HCEC 1CT (cell line): ENCODE data around the gene CPNE7.

Experiments
- DNase-seq: peaks from one replicate; pipeline ENCODE4 v3.0.0-alpha.2; 2017

CPNE7 gene

DNA sequence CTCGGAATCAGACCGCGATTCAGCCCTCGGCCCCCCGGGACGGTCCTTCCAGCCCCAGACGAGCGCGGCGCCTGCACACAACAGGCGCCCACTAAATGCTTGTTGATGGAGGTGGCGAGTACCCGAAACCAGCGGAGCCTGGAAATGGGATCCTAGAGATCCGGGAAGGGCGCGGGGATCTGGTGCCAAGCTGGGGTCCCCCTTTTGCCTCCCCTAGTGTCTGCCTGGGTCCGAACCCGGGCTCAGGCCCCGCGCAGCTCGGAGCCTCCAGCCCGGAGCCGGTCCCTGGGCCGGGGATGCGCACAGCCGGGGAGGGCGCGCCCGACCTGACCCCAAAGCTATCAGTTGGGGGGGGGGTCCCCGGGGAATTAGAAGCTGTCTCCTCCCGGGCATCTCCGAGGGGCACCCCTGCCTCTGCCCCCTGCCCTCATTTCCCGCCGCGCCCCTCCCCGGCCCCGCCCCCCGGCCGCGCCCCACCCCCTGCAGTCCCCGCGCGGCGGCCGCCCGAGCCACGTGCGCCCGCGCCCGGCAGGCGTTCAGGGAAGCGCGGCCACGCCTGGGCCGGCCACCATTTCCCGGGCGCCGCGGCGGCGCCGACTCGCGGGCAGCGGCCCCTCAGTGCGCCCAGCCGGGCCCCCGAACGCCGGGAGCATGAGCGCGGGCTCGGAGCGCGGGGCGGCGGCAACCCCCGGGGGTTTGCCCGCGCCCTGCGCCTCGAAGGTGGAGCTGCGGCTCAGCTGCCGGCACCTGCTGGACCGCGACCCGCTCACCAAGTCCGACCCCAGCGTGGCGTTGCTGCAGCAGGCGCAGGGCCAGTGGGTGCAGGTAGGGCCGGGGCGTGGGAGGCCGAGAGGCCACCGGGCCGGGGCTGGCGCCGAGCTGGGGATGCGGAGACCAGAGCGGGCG is at the start of gene CPNE7:
Gene CPNE7, plus strand, starts transcription at position 512 of the 906 bp plus-strand sequence. Its CDS starts 140 bp downstream, at position 652.
- peak; percentile 41 for DNase-seq

DNA sequence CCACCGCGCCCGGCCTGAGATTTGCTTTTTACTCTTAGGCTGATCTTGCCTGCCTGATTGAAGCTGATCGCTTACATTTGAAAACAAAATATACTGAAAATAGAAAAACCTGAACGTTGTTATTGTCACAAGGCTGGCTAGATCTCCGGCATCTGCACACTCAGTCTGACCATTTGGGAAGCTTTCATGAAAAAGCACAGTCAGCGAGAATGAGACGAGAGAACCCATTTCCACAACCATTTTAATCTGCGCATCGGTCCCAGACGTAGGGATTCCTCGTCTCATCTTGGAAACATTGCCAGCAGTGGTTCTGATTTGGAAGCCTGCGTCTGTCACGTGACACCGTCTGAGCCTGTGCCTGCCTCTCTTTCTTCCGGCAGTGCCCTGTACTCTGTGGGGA is 46.5 kb upstream of the CPNE7 start:
- DNase-seq, result no peak

DNA sequence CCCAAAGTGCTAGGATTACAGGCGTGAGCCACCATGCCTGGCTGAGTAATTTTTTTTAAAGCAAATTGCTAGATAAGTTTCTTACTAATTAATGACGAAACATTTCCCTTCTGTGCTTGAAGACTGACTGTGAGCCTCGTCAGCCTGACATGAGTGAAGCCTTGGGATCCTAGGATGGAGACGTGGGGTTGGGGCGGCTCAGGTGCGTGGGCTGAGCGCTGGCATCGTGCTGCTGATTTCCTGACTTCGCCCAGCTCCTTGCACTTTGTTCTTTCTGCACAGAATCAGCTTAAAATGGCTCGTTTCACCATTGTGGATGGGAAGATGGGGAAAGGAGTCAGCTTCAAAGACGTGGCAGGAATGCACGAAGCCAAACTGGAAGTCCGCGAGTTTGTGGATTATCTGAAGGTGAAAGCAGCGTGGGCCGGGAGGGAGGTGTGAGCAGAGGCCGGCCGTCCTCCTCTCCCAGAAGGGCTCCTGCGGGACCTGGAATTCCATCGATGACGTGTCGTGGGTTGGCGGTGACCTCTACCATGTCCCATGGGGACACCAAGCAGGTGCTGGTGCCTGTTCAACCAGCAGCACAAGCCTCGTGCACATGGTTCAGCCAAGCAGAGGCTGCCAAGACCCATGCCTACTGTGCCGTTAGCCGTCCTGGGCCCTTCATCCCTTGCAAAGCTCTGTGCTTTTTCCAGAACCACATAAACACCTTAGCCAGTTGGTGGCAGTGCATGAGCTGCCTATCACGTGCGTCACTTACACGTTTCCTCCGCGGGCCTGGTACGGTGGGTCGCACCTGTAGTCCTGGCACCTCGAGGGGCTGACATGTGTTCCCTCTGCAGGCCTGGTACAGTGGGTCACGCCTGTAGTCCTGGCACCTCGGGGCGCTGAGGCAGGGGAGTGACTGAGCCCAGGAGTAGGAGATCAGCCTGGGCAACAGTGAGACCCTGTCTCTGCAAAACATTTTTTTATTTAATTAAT is 44.9 kb upstream of the CPNE7 start:
- no peak for DNase-seq

DNA sequence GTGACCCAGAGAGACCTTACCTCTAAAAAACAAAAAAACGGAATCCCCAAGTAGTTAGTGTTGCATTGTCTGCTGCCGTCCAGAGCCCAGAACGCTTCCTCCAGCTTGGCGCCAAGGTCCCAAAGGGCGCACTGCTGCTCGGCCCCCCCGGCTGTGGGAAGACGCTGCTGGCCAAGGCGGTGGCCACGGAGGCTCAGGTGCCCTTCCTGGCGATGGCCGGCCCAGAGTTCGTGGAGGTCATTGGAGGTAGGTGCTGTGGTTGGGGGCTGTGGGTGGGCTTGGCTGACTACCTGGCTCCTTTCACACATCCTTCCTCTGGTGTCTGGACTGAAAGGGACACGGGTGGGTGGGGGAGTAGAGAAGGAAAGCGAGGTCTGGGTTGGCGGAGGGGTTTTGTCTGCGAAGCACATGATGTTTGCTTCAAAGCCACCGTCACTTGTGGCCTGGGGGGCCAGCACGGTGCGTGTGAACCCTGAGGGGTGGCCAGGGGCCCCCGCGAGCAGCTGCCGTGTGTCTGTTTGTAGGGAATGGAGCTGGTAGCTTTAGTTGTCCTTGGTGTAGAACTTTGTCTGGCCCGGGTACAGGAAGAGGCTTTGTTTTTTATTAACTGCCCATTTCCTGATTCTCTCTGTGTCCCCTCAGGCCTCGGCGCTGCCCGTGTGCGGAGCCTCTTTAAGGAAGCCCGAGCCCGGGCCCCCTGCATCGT is 43.6 kb upstream of the CPNE7 start:
- DNase-seq, result no peak

DNA sequence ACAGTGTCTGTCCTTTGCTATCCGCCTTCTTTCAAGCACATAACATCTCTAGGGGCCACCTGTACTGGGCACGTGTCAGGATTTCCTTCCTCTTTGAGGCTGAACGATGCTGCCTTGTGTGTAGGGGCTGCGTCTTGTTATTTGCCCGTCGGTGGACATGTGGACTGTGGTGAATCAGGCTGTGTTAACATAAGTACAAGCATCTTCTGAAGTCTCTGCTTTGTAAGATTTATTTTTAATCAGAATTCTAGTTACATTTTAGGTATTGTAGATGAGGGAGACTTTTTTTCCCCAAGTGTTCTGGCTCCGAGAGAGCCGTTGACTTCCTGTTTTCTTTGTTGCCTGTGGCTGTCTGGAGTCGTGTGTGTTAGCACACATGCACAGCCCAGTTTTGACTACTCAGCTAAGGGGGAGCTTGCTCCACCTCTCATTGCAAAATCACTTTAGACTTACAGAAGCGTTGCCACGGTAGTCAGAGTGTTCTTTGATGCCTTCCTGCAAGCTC is 41.3 kb upstream of the CPNE7 start:
- no peak for DNase-seq

DNA sequence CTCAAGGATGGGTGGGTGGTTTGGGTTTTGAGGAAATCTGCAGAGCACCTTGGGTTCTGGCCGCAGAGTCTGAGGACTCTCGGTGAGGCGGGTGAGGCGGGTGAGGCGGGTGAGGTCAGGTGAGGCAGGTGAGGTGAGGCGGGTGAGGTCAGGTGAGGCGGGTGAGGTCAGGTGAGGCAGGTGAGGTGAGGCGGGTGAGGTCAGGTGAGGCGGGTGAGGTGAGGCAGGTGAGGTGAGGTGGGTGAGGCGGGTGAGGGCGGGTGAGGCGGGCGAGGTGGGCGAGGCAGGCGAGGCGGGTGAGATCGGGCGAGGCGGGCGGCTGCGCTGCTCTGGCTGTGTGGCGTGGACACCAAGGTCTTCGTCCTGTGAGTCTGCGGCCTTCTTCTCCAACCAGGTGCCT is 39.2 kb upstream of the CPNE7 start:
- DNase-seq, result no peak

DNA sequence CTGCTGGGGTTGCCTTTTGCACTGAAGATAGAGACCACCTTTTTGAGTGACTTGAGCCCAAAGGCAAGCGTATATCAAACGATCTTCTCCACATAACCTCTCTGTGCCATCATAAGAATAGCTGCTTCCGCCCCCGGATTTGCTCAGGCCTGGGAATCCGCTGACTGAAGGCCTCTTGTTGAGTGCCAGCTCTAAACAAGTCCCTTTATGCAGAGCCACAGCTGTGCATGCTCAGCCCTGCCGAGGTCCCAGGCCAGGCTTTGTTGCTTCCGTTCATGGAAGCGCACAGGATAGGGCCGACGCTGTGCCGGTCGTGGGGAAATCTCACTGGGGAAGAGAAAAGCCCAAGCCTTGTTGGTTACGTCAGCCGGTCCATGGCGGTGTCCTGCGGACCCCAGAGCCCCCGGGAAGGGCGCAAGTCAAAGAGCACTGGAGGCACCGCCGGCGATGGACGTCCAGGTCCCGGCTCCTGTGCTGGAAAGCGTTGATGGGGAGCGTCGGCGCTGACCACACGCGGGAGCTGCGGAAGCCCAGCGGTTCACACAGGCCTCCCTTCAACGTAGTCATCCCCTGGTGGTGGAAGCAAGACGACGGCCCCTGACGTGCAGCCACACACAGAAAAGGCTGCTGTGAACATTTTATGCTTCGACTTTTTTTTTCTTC is 38.5 kb upstream of the CPNE7 start:
- no peak for DNase-seq

DNA sequence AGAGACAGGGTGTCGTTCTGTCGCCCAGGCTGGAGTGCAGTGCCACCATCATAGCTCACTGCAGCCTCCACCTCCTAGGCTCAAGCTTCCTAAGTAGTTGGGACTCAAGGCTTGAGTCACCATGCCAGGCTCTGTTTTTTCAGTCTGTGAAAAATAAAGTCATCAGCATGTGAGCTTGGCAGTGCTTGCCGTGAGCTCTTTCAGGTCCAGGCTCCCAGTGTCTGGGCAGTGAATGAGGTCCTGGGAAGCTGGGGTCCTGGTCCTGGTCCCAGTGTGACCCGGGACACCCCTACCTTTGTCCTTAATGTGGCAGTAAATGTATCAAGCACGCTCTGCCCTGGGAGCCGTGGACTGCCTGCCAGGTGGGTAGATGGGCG is 38.0 kb upstream of the CPNE7 start:
- DNase-seq, result no peak

DNA sequence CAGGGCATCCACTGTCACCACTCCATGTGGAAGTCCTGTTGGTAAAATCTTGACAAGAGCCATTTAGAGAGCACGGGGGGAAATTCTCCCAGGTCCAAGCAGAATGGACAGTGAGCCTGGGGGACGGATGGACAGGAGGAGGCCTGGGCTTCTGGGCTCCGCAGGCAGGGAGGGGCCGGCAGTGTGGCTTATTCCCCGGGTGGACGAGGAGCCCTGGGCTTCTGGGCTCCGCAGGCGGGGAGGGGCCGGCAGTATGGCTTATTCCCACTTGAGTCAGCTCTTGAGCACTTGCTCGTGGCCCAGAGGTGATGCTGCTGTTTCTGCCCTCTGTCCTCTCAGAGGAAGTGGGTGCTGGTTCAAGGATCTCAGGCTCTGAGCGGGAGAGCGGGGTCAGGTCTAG is 37.3 kb upstream of the CPNE7 start:
- no peak for DNase-seq

DNA sequence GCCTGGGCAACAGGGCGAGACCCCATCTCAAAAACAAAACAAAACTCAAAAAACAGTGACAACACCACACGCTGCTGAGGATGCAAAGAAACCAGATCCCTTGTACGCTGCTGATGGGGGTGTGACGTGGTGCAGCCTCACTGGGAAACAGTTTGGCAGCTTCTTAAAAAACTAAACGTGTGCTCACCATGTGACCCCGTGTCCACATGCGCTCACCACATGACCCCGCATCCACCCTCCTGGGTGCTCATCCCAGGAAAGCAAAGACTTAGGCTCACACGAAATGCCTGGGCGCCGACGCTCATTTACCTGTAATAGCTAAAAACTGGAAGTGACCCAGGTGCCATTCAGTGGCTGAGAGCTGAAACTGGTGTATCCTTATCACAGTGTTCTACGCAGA is 35.0 kb upstream of the CPNE7 start:
- DNase-seq, result no peak

DNA sequence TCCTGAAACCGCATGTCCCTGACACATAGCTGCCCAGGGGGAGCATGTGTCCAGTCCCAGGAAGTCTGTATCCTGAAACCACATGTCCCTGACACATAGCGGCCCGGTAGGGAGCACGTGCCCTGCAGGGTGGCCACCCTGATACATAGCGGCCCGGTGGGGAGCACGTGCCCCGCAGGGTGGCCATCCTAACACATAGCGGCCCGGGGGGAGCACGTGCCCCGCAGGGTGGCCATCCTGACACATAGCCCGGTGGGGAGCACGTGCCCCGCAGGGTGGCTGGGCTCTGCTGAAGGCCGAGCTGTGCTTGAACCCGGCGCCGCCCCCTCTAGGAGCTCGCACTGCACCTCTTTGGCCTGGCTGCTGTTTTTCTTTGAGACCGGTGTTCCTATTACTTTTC is 33.8 kb upstream of the CPNE7 start:
- no peak for DNase-seq

DNA sequence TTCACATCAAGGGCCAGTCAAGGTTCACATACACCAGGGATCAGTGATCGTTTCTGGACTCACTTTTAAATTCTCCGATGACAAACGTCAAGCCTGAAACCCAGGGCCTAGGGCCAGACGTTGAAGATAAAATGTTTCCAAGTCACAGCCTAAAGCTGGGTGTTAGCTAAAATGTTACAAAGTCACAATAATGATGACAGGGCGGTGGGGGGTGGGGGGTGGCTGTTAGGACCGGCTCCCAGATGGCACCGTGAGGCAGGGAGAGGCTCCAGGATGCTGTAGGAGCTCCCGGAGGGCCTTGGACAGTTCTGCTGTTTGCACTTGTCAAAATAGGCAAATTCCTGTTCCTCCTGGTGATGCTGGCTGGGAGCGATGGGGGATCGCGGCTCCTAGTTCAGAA is 31.4 kb upstream of the CPNE7 start:
- DNase-seq, result no peak

DNA sequence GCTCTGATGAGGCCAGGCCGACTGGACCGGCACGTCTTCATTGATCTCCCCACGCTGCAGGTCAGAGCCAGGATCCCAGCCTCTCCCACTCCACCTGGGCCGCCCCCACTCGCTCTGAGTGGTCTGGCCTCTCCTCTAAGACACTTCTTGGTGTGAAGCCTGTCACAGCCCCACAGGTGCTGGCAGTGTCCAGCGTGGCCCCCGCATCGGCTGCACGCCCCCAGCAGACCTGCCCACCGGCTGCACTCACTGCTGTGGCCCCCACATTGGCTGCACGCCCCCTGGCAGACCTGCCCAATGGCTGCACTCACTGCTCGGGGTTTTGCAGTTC is 30.9 kb upstream of the CPNE7 start:
- no peak for DNase-seq

DNA sequence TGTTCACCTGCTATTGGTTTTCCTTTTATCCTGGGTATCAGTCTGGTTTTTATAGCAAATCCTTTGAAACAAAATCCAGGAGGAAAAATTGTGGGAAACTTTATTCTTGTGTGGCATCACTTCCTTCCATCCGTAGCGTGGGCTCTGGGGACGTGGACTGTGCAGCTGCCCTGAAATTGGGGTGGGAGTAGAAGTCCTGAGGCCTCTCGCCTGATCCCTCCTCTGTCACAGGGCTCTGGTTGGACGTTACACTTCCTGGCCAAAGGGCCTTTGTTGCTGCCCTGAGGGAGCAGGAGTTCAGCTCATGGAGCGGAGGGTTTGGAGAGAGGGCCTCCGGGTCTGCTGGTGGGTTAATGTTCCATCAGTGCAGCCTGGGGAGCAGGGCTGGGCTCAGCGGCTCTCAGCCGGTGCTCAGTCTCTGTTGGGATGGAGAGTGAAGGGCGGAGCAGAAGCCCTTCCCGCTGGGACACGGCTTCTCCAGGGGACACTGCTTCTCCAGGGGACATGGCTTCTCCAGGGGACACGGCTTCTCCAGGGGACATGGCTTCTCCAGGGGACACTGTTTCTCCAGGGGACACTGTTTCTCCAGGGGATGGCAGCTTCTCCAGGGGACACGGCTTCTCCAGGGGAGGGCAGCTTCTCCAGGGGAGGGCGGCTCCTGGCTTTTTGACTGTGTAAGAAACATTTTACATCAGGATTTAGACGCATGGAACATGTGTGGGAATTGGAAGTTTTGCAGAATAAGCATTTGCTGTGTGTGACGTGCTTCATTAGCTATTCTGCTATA is 30.3 kb upstream of the CPNE7 start:
- no peak for DNase-seq

DNA sequence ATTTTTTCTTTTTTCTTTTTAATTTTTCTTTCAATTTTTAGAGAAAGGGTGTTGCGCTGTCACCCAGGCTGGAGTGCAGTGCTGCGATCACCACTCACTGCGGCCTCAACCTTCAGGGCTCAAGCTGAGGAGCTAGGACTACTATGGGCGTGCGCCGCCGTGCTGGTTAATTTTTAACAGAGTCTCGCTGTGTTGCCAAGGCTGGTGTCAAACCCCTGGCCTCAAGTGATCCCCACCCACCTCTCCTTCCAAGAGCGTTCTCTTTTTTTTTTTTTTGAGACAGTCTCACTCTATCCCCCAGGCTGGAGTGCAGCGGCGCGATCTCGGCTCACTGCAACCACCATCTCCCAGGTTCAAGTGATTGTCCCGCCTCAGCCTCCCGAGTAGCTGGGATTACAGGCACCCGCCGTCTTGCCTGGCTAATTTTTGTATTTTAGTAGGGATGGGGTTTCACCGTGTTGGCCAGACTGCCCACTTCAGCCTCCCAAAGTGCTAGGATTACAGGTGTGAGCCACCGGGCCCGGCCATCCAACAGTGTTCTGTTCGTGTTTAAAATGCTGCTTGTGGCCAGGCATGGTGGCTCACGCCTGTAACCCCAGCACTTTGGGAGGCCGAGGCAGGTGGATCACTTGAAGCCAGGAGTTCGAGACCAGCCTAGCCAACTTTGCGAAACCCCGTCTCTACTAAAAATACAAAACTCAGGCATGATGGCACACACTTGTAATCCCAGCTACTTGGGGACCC is 29.6 kb upstream of the CPNE7 start:
- no peak for DNase-seq

DNA sequence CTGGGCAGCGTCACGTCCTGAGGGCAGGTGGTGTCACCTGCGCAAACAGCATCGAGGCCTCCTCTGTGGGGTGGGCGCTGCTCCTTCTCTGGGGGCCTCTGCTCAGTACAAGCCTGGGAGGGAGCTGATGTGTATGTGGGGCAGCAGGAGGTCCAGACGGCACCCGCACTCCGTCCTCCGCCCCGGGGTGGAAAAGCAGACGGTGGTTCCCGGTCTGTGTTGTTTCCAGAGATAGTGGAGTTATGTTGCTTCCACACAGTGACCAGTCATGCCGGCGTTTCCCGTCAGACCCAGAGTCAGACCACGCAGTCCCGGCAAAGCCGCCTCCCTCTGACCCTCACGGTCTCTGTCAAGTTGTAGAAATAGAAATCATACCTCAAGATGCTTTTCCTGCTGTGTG is 28.8 kb upstream of the CPNE7 start:
- no peak for DNase-seq

DNA sequence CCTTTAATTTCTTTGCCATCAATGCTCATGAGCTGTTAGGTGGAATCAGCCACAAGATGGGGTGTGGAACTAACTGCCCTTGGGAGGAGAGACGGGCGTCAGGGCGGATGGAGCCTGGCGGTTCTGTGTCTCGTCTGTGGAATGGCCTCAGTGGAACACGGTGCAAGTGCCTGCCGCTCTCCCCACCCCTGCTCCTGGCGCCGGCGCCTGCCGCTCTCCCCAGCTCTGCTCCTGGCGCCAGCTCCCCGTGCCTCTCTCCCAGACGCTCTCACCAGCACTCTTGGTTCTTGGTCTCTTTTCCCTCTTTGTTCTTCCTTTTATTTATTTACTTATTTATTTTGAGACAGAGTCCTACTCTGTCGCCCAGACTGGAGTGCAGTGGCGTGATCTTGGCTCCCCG is 28.3 kb upstream of the CPNE7 start:
- DNase-seq, result no peak

DNA sequence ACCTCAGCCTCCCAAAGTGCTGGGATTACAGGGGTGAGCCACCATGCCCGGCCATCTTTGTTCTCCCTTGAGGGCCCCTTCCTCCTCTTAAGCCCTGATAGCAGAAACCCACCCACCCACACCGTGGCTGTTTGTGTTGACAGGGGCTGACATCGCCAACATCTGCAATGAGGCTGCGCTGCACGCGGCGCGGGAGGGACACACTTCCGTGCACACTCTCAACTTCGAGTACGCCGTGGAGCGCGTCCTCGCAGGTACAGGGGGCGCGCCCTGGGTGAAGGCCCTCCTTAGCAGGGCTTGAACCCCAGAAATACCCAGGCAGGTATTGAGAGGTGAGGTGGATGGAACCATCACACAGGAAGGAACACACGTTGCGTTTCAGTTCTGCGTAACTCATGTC is 27.7 kb upstream of the CPNE7 start:
- no peak for DNase-seq

DNA sequence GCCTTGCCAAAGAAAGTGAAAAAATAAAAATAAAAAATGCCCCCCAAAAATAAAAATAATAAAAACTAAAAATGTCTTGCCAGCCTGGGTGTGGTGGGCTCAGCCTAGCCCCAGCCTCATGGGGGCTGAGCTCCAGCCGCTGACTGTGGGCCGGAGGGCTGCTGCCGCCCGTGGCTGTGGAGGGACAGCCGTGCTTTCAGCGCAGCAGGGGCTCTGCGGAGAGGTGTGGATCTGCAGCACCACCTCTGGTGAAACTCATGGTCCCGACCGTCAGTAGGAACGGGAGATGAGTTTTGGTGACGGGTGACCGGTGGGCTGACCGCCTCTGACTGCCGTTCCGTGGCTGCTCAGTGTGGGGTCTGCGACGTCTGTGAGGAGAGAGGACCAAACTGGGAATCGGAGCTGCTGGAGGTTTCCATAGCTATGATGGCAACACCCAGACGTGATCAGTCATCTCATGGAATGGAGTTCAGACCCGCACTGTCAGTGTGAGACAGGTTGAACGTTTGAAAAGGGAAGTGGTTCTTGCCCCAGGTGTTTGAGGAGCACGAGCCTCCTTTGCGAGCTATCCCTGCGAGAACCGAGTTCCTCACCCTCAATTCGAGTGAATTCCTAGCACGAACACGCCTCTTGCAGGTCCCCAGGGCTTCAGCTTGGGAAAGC is 27.1 kb upstream of the CPNE7 start:
- no peak for DNase-seq

DNA sequence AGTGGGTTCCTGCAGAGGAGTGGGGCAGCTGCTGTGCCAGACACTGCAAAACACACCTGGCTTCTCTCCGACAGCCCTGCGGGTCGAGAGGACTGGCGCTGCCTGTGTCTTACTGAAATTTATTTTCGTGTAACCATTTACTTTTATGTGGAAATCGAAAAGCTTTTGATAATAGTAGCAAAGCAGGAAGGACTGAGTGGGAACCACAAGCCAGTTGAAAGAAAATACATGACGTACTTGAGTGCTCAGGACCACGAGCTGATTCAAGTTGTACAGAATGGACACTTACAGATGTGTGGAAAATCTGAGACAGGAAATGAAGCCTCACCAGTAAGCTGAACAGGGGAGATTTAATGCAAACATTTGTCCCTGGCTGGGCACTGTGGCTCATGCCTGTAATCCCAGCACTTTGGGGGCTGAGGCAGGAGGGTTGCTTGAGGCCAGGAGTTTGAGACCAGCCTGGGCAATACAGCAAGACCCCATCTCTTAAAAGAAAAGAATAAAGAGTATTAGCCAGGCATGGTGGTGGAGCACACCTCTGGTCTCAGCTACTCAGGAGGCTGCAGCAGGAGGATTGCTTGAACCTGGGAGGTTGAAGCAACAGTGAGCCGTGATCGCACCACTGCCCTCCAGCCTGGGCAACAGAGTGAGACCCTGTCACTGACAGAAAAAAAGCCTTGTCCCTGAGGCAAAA is 26.4 kb upstream of the CPNE7 start:
- no peak for DNase-seq
